Measurements from ENCODE around the gene YPEL1. TPM values are rescaled to one million over a fixed set of nuclear protein-coding genes. Genes with fewer than 3 reads are reported as not detected.

Gene YPEL1
- total RNA-seq, 2 donors from 2014 or later, result 2.9 to 16.2 TPM

DNA sequence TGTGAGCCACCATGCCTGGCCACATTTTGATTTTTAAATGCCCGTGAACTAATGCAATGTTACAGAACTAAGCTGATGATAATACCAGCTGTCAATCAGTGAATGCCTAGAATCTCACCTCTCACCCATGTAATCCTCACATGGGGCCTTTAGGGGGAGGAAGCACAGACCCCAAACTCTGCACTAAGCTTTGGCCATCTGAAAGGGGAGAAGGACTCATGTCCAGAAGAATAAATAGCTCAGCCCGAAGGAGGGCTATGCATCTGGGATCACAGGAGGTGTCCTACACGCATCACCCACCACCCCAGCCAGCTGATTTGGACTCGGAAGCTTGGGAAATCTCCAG, 36.0 kb upstream of the YPEL1 start:
- intact Hi-C loops (cut with DNase I), result no loop called here
- no peak overlapping the region for H3K4me3 ChIP-seq
- H3K4me1 ChIP-seq (replicated peaks), result no peaks in the 10 kb centered on the region
- TF ChIP-seq, protein P1, sequence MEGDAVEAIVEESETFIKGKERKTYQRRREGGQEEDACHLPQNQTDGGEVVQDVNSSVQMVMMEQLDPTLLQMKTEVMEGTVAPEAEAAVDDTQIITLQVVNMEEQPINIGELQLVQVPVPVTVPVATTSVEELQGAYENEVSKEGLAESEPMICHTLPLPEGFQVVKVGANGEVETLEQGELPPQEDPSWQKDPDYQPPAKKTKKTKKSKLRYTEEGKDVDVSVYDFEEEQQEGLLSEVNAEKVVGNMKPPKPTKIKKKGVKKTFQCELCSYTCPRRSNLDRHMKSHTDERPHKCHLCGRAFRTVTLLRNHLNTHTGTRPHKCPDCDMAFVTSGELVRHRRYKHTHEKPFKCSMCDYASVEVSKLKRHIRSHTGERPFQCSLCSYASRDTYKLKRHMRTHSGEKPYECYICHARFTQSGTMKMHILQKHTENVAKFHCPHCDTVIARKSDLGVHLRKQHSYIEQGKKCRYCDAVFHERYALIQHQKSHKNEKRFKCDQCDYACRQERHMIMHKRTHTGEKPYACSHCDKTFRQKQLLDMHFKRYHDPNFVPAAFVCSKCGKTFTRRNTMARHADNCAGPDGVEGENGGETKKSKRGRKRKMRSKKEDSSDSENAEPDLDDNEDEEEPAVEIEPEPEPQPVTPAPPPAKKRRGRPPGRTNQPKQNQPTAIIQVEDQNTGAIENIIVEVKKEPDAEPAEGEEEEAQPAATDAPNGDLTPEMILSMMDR (IDR thresholded peaks at IDR 0.05), result no peak
- TF ChIP-seq POLR2A (IDR thresholded peaks at IDR 0.05) (no peak), POLR2AphosphoS5 (IDR thresholded peaks at IDR 0.05) (no peak)
- peaks cover 11% of the 10 kb centered on the region in 2 donors for H3K36me3 ChIP-seq
- H3K9me3 ChIP-seq, result no peaks in the 10 kb centered on the region
- H3K27me3 ChIP-seq (replicated peaks; ENCODE audit: insufficient read depth), result no peaks in the 10 kb centered on the region
- no peak overlapping the region for H3K27ac ChIP-seq
- WGBS, result 97% methylated on average over 4 of the region's 4 CpGs
- DNase-seq (ENCODE audit: low spot score), result no peak

DNA sequence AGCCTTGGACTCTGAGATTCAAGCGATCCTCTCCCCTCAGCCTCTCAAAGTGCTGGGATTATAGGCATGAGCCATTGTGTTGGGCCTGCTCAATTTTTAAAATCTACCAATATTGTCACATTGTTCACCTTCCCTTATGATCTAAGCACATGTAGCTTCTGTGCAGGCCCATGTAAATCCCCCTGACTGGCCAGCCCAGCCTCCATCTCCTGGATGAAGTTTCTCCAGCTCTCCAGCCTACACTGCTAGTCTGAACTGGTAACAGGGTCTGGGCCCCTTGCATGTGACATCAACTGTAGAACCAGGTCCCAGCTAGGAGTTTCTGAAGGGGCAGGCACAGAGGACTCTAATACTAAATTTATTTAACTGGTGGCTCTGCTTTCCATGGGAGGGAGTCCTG, 32.8 kb upstream of the YPEL1 start:
- intact Hi-C loops (cut with DNase I), result no loop called here
- H3K9me3 ChIP-seq, result no peaks in the 10 kb centered on the region
- no peak overlapping the region for H3K27ac ChIP-seq
- no peaks in the 10 kb centered on the region for H3K27me3 ChIP-seq (replicated peaks; ENCODE audit: insufficient read depth)
- no peak for DNase-seq (ENCODE audit: low spot score)
- no peak overlapping the region for H3K4me3 ChIP-seq
- no peak for TF ChIP-seq POLR2A (IDR thresholded peaks at IDR 0.05)
- no peak for TF ChIP-seq POLR2AphosphoS5 (IDR thresholded peaks at IDR 0.05)
- TF ChIP-seq, protein P1 (IDR thresholded peaks at IDR 0.05), result no peak
- peaks cover 11% of the 10 kb centered on the region in 2 donors for H3K36me3 ChIP-seq
- WGBS, result 100% methylated on average over 1 of the region's 1 CpG
- H3K4me1 ChIP-seq (replicated peaks), result no peaks in the 10 kb centered on the region

DNA sequence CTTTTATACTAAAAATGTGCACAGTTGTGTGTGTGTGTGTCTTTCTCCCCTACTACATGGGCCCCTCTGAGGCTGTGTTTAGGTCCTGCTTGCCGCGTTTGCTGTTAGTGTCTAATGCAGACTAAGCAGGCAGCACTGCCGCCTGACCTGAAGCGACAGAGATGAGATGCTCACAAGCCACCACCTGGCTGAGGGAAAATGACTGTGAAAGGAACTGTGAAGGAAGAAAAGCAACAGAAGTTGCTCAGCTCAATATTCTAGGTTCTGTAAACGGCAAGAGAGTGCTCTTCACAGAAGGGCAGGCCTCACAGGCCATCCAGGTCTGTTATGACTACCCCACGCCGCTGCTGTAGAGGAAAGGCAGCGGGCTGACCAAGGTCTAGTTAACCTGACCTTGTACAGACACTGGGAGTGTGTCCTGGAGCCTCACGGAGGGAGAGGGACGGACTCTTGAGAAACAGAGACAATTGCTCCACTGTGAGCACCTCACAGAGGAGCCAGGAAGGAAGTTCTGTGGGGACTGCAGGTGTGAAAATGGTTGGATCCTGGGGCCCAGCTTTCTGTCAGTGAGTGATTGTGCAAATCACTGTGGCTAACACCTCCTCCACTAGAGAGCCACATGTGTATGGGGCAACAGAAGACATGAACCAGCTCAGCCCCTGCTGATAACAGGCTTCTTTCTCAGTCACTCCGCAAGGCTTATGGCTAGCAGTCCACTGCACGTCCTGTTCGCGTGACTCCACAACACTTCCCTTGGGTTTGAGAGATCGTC, 31.3 kb upstream of the YPEL1 start:
- Histone ChIP-seq H3K4me1 (replicated peaks) (no peaks in the 10 kb centered on the region), H3K36me3 (peaks cover 8 to 11% of the 10 kb centered on the region in 2 donors), H3K9me3 (no peaks in the 10 kb centered on the region), H3K4me3 (no peak overlapping the region), H3K27me3 (replicated peaks; ENCODE audit: insufficient read depth) (no peaks in the 10 kb centered on the region), H3K27ac (no peak overlapping the region)
- DNase-seq (ENCODE audit: low spot score), result no peak
- intact Hi-C loops (cut with DNase I), result no loop called here
- TF ChIP-seq, protein P1 (IDR thresholded peaks at IDR 0.05), result no peak
- TF ChIP-seq POLR2AphosphoS5 (IDR thresholded peaks at IDR 0.05) (no peak), POLR2A (IDR thresholded peaks at IDR 0.05) (no peak)
- 89% methylated on average over 15 of the region's 15 CpGs for WGBS

DNA sequence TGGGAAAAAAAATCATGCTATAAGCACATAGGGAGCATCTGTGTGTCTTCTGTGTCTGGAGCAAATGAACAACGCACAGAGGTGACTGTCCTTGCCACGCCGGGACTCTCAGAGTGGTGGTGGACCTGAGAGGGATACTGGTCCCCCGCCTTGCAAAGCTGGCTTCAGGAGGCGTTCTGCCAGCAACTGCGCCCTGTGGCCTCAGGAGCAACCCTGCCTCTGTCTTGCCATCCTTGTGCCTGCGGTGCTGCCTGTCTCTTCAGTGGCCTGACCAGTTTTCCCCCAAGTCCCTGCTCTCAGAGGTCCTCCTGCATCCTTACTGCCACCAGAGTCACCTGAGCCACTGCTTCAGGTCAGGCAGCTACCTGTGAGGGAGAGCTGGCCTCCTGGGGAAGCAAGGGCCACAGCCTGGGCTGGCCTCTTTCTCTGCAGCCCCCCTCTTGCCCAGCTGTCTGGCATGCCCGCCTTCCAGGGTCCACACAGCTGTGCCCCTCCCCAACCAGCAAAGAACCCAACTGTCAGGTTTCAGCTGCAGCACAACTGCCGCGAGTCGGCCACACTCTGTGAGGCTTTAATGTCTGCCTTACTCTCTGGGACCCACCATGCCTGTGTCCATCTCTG, 30.4 kb upstream of the YPEL1 start:
- WGBS, result 90% methylated on average over 11 of the region's 11 CpGs
- Histone ChIP-seq H3K4me3 (no peak overlapping the region), H3K27me3 (replicated peaks; ENCODE audit: insufficient read depth) (no peaks in the 10 kb centered on the region), H3K9me3 (no peaks in the 10 kb centered on the region), H3K36me3 (peaks cover 5 to 11% of the 10 kb centered on the region in 2 donors), H3K27ac (no peak overlapping the region), H3K4me1 (replicated peaks) (no peaks in the 10 kb centered on the region)
- intact Hi-C loops (cut with DNase I), result no loop called here
- no peak for TF ChIP-seq POLR2A (IDR thresholded peaks at IDR 0.05)
- no peak for TF ChIP-seq POLR2AphosphoS5 (IDR thresholded peaks at IDR 0.05)
- TF ChIP-seq, protein P1 (IDR thresholded peaks at IDR 0.05), result no peak
- no peak for DNase-seq (ENCODE audit: low spot score)
